Bronchial epithelial cell (primary cell): Measurements from ENCODE around the gene SSH2. TPM values are rescaled to one million over a fixed set of nuclear protein-coding genes. Genes with fewer than 3 reads are reported as not detected.

Source experiments
- DNase-seq: peaks from one replicate; pipeline ENCODE4 v3.0.0-alpha.2; 2010; ENCODE audit warnings: low read depth
- FAIRE-seq: peaks from 2 replicates; lab custom pipeline; 2011; peaks lifted over from hg19 to GRCh38; lab: Jason Lieb, UNC
- H3K27me3 ChIP-seq: 2 replicates; pipeline ENCODE4 v1.5.1; 2011; ENCODE audit warnings: low read length; ENCODE audit not compliant: control insufficient read depth, insufficient read depth
- H3K36me3 ChIP-seq: 2 replicates; pipeline ENCODE4 v1.5.1; 2011; ENCODE audit warnings: low read length; ENCODE audit not compliant: control insufficient read depth, insufficient read depth
- H3K4me3 ChIP-seq: 2 replicates; pipeline ENCODE4 v1.5.1; 2011; ENCODE audit warnings: mild to moderate bottlenecking, low read depth, low read length, control low read depth
- CTCF ChIP-seq: IDR thresholded peaks from 2 replicates; pipeline ENCODE4 v1.5.1; 2011; ENCODE audit warnings: mild to moderate bottlenecking, moderate library complexity, low read length, control low read depth, inconsistent platforms; ENCODE audit not compliant: insufficient read depth, severe bottlenecking
- total RNA-seq: library from RNA; depleted of rRNA; stranded (reverse); fragments of >200 nt; gene quantifications from 2 replicates; pipeline ENCODE4 v1.2.1, GENCODE V29; 2014

The SSH2 gene
- total RNA-seq, 1 donor from 2014 or later: 3.7 TPM

GRCh38 chr17:29705386-29705785 lies 224.6 kb downstream of the SSH2 start:
- FAIRE-seq (no peak), DNase-seq (no peak)
- Histone ChIP-seq H3K4me3 (no peak overlapping the region), H3K36me3 (no peaks in the 10 kb centered on the region), H3K27me3 (no peaks in the 10 kb centered on the region)
- TF ChIP-seq CTCF: no peak

- no peak for FAIRE-seq
- no peak for TF ChIP-seq CTCF
- no peak for DNase-seq
- H3K36me3 ChIP-seq: no peaks in the 10 kb centered on the region
- no peak overlapping the region for H3K4me3 ChIP-seq
- H3K27me3 ChIP-seq: no peaks in the 10 kb centered on the region
Measured at GRCh38 chr17:29699283-29699682, 230.7 kb downstream of the SSH2 start.

GRCh38 chr17:29698837-29699236 lies 231.2 kb downstream of the SSH2 start:
- no peaks in the 10 kb centered on the region for H3K27me3 ChIP-seq
- no peak for TF ChIP-seq CTCF
- H3K36me3 ChIP-seq: no peaks in the 10 kb centered on the region
- DNase-seq: no peak
- no peak overlapping the region for H3K4me3 ChIP-seq
- FAIRE-seq: no peak

GRCh38 chr17:29698019-29698777 lies 231.8 kb downstream of the SSH2 start:
- DNase-seq (no peak), FAIRE-seq (no peak)
- H3K27me3 ChIP-seq: no peaks in the 10 kb centered on the region
- no peak for TF ChIP-seq CTCF
- no peaks in the 10 kb centered on the region for H3K36me3 ChIP-seq
- H3K4me3 ChIP-seq: no peak overlapping the region

- no peak for DNase-seq
- Histone ChIP-seq H3K4me3 (no peak overlapping the region), H3K27me3 (no peaks in the 10 kb centered on the region), H3K36me3 (no peaks in the 10 kb centered on the region)
- FAIRE-seq: no peak
- no peak for TF ChIP-seq CTCF
Measured at GRCh38 chr17:29697371-29697770, 232.7 kb downstream of the SSH2 start.
